ENCODE measurements around the gene C17orf67.

The C17orf67 gene

DNA sequence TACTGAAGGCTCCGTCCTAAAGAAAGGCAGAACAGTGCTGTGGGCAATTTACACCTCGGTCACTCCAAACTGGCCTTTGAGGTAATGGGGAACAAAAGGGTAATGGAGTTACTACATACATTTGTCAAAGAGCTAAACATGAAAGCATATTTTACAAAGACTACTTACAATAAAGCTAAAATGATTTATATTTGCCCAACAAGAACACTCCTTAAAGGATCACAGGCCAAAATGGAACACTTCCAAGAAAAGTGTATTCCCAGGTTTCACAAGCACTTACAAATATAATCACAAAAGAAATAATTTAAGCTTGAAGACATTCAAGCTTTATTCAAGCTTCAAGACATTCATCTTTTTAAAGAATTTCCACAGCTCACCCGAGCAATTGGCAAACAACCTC, 29.3 kb downstream of the C17orf67 start:
- DNase-seq = no peak

DNA sequence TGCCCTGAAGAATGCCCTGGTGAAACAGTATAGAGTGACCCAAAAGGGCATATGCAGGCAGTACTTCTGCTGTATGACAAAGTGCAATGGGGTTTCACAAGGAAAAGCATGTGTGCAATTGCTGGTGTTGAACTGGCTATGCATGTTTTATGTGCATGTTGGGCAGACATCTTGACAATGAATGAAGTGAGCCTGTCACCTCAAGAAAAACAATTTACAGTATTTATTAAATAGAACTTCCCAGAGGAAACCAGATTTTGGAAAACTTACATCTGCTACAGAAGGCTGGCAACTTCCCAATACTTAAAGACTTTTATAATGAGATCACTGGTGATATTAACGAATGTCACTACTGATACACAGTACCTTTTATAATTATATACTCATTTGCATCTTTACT, 30.6 kb downstream of the C17orf67 start:
- DNase-seq = no peak

DNA sequence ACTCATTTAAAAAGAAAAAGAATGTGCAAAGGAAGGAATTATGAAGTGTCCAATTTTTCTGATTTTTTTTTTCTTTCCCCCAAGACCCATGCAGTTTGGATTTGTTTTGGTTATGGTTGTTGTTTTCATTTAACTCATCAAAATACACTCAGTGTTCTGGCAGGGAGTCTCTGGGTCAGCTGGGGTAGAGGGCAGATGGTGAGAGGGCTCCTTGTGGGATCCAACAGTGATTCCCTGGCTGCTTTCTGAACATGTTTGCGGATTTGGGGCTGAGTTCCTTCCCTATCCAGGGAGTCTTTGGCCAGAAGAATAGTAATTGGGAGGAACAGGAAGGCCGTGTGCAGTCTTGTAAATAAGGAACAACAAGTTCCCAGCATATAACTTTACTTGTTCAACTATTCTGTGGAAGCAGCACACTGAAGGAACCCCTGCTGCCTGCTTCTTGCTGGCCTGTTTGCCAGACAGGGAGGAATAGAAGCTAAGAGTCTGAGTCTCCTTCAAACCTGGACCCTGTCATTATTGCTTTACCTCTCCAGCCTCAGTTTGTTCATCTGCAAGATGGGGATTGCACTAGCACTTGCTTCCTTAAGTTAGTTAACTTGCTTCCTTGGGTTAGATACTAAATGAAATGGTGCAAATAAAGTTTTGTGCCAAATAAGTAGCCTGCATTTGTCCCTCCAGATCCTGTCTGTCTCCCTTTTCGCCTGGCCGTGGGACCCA, 32.1 kb downstream of the C17orf67 start:
- no peak for DNase-seq

DNA sequence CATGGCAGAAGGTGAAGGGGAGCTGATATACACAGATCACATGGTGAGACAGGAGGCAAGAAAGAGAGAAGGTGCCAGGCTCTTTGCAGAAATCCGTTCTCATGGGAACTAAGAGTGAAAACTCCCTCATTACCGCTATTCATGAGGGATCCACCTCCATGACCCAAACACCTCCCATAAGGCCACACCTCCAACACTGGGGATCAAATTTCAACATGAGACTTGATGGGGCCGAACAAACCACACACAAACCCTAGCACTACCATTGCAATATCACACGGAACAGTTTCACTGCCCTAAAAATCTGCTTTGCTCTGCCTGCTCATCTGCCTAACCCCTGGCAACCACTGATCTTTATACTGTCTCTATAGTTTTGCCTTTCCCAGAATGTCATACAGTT, 34.8 kb downstream of the C17orf67 start:
- no peak for DNase-seq

DNA sequence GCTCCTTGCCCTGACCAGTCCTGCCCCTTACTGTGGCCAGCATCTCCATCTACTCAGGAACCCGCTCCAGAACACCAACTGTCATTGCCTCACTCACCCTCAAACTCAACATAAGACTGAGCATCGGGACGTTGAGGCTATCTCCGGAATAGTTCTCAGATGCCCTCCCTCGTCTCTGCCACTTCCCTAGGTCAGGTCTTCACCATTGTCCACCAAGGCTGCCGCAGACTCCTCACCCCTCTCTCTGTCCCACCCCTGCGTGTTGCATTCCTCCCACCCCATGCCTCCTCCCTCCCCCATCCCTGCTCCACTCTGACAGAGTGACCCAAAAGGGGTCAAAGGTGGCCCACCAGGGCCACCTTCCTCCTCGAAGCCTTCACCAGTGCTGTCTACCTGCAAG, 37.2 kb downstream of the C17orf67 start:
- DNase-seq = no peak

DNA sequence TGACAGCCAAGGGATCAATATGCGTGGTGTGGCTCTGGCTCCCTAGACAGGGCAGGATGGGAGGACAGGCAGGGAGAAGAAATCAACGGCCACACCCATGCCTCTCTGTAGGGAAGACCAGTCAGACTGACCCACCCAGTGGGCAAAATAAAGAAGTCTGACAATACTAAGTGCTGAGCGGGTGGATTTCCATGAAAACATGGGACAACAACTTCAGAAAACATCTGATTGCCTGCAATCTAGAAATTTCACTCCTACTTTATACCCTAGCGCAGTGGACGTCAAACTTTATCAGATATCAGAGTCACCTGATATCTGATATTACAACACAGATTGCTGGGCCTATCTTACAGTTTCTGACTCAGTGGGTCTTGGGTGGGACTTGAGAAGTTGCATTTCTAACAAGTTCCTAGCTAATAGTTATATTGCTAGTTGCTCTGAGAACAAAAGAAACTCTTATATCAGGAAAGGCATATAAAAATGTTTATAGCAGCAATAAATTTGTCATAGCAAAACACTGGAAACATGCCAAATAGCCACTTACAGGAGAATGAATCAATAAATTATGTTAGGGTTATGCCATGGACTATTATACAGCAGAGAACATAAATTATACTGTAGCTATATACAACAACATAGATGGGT, 38.4 kb downstream of the C17orf67 start:
- no peak for DNase-seq

DNA sequence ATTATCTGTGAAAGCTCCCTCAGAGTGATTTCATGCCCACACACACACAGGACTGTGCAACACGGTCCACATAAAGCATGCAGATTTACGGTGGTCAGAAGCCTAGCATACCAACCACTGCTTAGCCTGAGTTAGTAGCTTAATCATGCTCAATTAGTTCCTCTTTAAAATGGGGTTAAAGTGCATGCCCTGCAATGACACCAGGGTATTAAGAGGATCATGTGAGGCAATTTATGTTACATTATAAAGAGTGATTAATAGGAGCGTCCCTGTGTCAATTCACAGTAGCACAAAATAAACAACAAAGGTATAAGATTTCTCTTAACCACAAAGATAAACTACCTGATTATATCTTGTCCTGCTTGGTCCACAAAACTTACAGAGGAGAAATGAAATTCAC, 39.8 kb downstream of the C17orf67 start:
- no peak for DNase-seq

DNA sequence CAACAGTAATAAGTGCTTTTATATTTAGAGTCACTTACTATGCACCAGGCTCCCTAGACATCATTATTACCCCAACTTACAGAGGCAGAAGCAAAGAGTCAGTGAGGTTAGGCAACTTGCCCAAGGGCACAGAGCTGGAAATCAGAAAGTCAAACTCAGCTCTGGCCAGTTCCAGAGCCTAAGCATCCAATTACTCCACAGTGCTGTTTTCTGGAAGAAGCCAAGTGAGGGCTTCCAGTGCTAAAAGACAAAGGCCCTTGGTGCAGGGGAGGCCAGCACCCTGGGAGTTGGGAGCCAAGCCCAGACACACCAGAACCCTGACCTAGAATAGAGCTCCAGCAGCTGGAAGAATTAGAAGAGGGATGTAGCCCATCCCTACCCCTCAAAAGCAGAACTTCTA, 40.2 kb downstream of the C17orf67 start:
- no peak for DNase-seq

DNA sequence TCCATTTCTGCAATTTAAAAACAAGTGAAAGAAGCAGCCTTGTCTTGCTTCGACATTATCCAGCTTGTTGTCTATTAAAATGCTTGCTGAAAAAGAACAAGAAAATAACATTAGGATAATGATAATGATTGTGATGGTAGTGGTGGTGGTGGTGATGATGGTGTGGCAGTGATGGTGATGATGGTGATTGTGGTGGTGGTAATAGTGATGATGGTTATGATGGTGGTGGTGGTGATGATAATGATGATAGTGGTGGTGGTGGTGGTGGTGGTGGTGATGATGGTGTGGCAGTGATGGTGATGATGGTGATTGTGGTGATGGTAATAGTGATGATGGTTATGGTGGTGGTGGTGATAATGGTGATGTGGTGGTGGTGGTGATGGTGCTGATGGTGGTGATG, 41.5 kb downstream of the C17orf67 start:
- no peak for DNase-seq

DNA sequence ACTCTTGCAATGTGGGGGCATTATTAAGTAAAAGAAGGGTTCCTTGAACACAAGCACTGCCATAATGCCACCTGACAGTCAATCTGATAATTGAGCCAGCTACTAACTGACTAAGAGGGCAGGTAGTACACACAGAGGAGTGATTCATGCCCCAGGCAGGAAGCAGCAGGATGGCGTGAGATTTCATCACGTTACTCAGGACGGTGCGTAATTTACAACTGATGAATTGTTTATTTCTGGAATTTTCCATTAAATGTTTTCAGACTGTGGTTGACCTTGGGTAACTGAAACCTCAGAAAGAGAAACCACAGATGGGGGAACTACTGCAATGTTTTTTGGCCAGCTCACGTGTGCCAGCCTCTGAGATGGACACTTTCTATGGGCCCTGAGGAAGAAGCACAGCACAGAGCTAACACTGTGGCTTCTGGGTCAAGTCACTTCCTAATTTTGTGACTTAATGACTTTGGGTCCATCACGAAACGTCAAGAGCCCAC, 46.7 kb downstream of the C17orf67 start:
- no peak for DNase-seq

DNA sequence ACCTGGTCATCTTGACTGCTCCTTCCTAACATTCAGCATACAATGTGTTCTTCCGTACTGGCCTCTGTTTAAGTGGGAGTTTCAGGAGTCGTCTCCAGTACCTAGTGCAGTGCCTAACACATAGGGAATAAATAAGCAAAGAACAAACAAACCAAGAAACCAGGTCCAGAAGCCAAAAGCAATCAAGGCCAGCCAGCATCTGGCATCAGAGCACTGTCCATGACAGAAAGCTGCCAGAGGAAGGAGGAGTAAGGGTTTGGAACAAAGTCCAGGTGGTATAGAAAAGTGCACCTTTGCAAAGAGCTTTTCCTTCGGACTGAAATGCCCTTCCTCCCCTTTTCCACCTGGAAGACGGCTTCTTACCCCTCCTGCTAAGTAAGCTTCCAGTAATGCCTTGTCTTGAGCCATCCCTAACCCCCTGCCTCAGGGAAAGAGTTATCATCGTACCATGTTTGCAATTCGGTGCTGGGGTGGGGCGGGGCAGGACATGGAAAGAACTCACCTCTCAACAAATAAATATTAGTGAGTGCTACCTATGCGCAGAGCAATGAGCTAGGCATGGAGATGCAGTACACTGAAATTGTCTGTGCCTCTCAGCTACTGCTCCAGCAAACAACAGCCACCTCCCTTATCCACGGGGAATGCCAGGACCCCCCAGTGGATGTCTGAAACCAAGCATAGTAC, 47.6 kb downstream of the C17orf67 start:
- DNase-seq = no peak

DNA sequence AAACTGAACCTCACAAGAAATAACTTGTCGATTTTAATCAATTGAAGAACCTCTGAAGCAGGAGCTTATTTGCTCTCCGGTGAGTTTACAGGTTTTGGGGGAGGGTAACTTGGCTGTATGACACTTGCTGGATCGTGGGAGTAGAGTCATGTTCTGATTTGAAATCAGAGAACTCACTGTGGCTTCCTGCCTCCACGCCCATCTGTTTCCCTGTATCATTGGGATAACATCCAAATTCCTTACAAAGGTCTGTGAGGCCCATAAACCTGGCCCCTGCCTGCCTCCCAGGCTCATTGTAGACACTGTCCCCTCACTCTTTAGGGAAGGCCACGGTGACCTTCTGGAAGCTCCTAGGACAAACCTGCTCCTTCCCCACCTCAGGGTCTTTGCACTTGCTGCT, 48.3 kb downstream of the C17orf67 start:
- DNase-seq = no peak

DNA sequence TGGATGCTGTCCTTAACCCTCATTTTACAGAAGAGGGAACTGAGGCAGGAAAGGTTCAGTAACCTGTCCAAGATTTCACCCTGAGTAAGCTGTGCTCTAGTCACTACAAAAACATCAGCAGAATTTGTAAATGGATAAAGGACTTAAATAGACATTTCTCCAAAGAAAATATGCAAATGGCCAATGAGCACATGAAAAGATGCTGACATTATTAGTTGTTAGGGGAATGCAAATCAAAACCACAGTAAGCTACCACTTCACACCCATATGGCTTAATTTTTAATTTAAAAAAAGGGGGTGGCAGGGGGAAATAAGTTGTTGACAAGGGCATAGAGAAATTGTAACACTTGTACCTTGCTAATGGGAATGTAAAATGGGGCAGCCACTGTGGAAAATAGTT, 51.4 kb downstream of the C17orf67 start:
- DNase-seq = no peak

DNA sequence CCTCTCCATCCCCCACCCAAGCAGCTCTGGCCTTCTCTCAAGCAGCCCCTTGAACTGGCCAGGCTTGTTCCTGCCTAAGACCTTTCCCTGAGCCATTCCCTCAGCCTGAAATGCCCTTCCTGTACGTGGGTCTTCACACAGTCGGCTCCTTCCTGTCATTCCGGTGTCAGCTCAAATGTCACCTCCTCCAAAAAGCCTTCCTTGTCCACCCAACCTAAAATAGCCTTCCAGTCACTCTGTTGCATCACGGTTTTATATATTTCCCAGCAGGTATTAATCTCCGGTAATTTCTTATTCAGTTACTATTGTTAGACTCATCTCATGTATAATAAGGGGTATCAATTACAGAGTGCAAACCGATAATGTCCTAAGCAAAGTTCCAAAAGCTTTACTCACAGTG, 51.8 kb downstream of the C17orf67 start:
- DNase-seq = no peak

DNA sequence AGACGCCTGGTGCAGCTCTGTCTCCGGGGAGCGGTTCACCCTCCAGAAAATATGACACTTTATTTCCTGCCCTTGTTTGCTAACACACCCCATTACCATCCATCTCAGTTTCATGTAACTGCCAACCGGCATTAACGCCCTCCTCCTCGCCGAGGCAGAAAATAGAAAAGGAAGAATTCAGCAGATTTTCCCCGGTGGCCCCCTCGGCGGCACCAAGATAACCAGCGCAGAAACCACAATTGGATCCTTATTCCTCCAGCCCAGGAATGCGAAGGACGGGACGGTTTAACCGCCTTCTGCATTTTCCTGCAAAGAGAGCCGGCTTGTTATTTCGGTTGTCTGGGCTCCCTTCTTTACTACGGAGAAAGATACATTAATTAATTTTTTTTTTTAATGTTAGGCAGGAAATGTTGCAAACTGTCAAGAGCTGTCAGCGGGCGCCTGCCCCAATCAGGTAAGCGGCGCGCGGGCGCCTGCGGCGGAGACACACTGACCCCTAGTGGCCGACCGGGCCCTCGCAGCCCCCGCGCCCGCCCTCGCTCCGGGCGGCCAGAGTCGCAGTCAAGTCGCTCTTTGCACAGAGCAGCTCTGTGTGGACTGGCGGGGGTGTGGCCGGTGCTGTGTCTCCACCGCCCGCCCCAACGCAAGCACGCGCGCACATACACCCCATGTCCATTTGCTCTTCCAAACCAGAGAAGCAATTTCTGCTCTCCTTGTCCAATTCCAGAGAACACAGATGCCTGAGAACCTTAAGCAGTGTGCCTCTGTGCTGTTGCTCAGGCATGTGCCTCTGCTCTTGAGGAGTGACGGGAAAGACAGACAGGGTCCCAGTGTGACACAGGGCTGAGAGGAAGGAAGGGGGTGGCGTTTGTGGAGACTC, 53.6 kb downstream of the C17orf67 start:
- peak; percentile 44 for DNase-seq

DNA sequence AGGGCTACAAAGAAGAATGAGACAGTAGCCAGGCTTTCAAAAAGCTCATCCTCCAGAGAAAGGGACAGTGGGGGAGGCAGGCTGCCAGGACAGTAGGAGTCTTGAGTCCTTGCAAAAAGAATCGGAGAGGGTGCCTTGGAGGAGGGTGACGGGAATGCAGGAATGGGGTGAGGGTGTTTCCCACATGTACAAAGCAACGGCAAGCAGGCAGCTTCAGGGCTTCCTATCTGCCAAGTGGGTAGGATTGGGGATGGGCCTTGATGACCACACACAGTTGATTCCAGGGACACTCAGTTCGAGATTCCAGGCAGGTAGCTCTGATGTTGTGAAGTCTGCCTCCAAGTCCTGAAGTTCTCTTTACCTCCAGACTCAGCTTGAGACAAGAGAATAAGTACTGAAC, 54.4 kb downstream of the C17orf67 start:
- DNase-seq = no peak

DNA sequence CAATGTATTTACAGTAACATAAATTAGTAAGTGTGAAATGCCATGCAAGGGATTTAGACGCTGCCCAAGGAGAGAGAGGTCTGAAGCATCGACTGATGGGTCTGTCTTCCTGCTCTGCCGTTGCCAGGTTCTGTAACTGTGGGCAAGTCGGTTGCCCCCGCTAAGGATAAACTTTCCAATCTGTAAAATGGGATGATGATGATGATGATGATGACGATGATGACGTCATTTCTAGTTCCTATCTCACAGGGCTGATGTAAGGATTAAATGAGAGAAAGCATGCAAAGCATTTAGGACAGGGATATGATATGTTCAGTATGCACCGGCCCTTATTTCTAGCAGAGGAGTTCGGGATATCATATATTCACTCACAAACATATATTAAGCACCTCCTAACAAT, 54.8 kb downstream of the C17orf67 start:
- no peak for DNase-seq

DNA sequence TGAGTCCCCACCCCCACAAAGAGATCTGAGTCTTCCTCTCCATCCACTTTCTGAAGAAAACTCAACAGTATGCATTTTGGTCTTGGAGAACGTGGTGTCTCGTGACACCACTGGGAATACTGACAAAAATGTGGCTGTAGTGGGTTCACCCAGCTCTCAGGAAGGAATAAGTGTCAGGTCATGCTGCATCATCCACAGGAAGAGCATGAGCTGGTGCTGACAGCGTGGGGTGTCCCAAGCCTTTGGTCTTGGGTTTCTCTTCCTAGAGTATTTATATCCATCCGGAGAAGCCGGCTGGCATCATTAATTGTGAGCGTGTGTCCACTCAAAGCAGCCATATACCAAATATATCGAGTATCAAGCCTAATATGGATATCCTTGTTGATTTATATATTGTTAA, 55.9 kb downstream of the C17orf67 start:
- DNase-seq = no peak

DNA sequence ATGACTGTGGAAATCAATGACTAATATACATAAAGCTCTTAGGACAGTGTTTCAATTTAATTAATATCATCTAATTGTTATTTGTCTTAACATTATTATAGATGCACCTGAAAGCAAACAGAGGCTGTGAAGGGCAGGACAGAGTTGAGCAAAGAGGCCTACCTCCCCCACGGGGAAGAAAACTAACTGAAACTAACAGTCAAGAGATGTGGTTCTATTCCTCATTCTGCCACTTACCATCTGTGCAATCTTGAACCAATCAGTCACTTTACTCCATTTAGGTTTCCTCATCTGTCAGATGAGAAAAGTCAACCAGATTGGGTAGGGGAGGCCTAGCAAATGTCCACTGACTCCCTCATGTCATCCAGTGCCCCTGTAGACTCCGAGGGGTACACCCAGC, 59.1 kb downstream of the C17orf67 start:
- no peak for DNase-seq

DNA sequence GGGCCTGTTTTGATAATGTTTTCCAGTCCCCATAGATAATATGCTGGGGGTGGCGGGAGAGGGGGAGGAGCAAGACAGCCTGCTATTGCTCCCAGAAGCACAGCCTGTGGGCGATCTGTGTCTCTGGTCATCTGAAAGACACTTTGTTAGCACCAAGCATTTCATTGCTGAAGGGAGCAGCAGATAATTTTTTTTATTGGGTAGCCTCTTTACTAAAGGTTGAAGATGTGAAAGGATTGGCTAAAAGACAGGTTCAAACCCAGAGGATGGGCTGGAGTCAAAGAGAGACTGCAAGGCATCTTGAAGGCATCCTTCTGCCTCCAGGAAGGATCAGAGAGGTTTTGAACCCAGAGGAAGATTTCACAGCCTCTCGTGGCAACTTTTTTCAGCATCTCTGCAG, 60.6 kb downstream of the C17orf67 start:
- no peak for DNase-seq

DNA sequence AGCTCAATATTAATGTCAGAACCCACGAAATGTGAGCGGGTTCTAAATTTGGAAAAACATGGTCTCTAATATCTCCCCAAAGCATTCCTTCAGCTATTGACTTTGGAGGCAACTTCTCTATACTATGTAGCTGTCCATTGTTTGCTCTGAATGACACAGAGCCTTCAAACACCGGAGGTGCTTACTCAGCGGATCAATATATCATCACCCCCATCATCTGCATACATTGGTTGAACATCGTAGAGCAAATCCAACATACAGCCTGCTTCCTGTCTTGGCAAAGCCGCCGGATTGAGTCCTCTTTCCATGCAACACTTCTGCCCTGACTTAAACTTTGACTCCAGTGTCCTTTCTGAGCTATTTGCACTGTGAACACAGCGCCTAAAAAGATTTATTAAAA, 61.3 kb downstream of the C17orf67 start:
- DNase-seq = no peak

DNA sequence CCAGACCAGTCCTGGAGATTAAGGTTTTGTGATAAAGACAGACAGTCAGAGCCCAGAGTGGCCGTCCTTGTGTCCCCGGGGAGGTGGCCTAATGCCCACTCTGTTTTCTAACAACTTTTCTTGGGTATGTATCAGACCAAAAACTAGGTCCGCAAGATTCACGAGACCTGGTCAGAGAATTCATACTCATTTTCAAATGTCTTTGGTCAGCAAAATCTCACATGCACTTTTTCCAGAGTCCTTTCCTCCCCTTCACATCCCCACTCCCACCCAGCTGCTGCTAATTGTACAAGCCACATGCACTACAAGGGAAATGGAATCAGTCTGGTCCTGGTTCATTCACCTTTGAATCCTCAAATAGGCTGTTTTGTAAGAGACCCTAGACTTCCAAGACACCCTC, 61.7 kb downstream of the C17orf67 start:
- DNase-seq = no peak

DNA sequence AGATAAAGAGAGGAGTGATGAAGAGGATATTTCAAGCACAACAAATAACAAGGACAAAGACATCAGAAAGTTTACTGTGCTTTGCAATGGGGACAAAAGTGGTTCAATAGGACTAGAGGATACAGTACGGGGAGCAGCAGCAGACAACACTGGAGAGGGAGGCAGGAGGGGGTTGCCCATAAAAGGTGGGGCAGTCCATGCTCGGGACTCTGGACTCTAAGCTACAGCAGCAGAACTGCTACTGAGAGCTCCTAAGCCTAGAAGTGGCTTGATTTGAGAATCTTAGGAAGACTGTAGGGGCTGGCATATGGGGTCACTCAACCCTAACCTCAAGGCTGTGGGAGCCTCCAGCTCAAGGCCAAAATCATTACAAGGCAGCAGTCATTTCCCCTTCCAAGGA, 62.2 kb downstream of the C17orf67 start:
- DNase-seq = no peak
